HG02798 (cell line): ENCODE data around the gene XRCC6.
"Not testable (repeated sequence)": the region's sequence is repeated elsewhere in the genome, so short reads cannot be mapped to it uniquely, and the experiment has no call there.

ENCODE experiments used
- ATAC-seq: cut with Tn5 transposase; IDR thresholded peaks from one replicate; pipeline ENCODE4 v1.9.1; 2021; ENCODE audit warnings: mild to moderate bottlenecking; ENCODE audit not compliant: unreplicated experiment, poor library complexity

The XRCC6 gene

GRCh38 chr22:41621099-41621910 is at the start of gene XRCC6:
Gene XRCC6 (plus strand): TSS chr22:41621295. CDS start chr22:41622005, 710 bp downstream.
- ATAC-seq = peak; percentile 91

GRCh38 chr22:41571786-41572185 is 49.3 kb upstream of the XRCC6 start:
- ATAC-seq = no peak

- ATAC-seq = not testable (repeated sequence)
Measured at GRCh38 chr22:41572305-41572704, 48.8 kb upstream of the XRCC6 start.

GRCh38 chr22:41573677-41574076 is 47.4 kb upstream of the XRCC6 start:
- ATAC-seq = no peak

GRCh38 chr22:41574847-41575381 is 46.2 kb upstream of the XRCC6 start:
- ATAC-seq = no peak

- ATAC-seq = no peak
Measured at GRCh38 chr22:41575533-41575932, 45.6 kb upstream of the XRCC6 start.

- ATAC-seq = no peak
Measured at GRCh38 chr22:41576877-41577276, 44.2 kb upstream of the XRCC6 start.

GRCh38 chr22:41578114-41578513 is 43.0 kb upstream of the XRCC6 start:
- no peak for ATAC-seq

GRCh38 chr22:41578818-41579217 is 42.3 kb upstream of the XRCC6 start:
- ATAC-seq = no peak

GRCh38 chr22:41579297-41579996 is 41.6 kb upstream of the XRCC6 start:
- no peak for ATAC-seq

GRCh38 chr22:41579997-41580355 is 41.1 kb upstream of the XRCC6 start:
- ATAC-seq = no peak

GRCh38 chr22:41582694-41583093 is 38.4 kb upstream of the XRCC6 start:
- ATAC-seq = no peak

- no peak for ATAC-seq
Measured at GRCh38 chr22:41584881-41585280, 36.2 kb upstream of the XRCC6 start.

GRCh38 chr22:41585898-41586297 is 35.2 kb upstream of the XRCC6 start:
- ATAC-seq = no peak

GRCh38 chr22:41587347-41587723 is 33.8 kb upstream of the XRCC6 start:
- ATAC-seq = no peak

- peak; percentile 96 for ATAC-seq
Measured at GRCh38 chr22:41589391-41590241, 31.5 kb upstream of the XRCC6 start, which contains the start of gene PMM1. Gene PMM1 (minus strand): TSS chr22:41589840. CDS start chr22:41589805, 35 bp downstream.

GRCh38 chr22:41593336-41593960 is 27.6 kb upstream of the XRCC6 start:
- ATAC-seq = not testable (repeated sequence)

- ATAC-seq = no peak
Measured at GRCh38 chr22:41595703-41596102, 25.4 kb upstream of the XRCC6 start.

GRCh38 chr22:41596776-41597634 is 24.1 kb upstream of the XRCC6 start:
- no peak for ATAC-seq
